NCI-H146 treated with DMSO at 0.1 percent for 48 hours (cell line): Measurements from ENCODE around the gene GRAMD2B.

Experiments
- DNase-seq: peaks from one replicate; lab custom pipeline; 2025; ENCODE audit not compliant: unreplicated experiment; lab: John Stamatoyannopoulos, UW

Gene GRAMD2B

DNA sequence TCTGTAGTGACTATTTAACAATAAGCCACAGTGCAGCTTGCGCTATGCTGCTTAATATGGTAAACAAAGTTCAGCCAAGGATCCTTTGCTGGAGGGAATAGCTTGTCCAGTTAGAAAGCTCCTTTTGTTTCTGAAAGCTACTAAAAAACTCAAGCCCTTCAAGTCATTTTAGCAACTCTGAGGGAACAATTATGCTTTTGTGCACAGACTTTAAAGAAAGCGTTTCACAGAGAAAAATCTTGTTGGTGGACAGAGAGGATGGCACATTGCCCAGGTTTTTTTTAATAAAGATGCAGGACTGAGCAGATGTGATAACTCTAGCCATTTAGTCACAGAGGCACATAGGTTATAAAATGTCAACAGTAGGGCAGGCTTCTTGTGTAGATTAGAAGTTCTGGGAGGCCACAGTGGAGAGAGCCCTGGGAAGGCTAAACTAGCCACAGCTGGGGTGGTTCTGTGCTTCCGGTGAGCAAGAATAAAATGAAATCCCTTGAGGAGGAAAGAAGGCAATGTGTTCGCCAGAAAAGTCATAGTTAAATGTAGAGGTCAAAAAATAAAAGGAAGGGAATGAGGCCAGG lies 108.4 kb downstream of the GRAMD2B start:
- no peak for DNase-seq

GRCh38 chr5:126534553-126534952 lies 111.3 kb downstream of the GRAMD2B start:
- no peak for DNase-seq

DNA sequence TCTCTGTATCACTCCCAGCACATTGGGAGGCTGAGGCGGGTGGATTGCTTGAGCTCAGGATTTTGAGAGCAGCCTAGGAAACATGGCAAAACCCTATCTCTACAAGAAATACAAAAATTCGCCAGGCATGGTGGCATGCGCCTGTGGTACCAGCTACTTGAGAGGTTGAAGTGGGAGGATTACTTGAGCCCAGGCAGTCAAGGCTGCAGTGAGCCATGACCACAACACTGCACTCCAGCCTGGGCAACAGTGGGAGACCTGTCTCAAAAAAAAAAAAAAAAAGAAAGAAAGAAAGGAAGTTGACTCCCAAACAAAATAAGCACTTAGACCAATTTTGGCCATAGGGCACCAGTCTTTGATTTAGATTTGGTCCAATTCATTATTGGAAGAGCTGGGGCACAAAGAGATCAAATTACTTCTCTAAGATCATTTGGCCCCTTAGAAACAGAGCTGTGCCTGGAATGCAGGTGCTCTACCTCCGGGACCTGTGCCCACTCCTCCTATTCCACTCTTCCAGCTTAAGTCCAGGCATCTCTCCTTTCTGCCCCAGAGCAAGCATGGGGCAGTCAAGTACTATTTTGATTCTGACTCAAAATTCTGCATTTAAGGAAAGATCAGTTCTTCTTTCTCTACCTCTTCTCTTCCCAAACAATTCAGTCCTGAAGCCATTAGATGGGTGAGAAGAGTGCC lies 112.8 kb downstream of the GRAMD2B start:
- DNase-seq: no peak

DNA sequence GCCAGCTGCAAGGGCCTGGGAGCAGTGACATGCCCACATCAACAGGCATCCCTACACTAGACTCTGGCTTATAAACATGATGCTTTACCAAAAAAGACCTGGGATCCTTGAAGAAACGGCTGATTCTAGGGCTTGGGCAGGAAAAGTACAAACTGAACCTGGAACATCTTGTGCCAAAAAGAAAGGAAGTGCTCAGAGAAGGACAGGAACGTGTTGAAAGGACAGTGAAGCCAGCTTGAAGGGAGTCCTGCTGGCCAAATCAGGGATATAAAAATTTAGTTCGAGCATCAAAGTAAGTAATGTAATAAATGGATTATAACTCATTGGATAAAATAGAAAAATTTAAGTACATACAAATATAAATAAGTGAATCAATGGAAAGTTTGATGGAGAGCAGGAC lies 113.7 kb downstream of the GRAMD2B start:
- DNase-seq: no peak

DNA sequence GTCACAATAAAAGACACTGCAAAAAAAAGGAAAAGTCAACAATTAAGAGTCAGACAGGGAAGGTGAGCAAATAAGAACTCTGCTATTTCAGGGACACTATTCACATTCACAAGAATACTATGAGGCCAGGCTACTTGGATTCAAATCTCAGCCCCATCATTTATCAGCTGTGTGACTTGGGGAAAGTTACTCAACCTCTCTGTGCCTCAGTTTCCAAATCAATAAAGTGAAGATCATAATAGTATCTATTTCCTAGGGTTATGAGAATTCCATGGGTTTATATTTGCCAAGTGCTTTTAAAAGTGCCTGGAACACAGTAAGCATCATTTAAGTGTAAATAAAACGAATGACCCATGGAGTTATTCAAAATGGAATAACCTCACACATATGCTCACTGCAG lies 115.4 kb downstream of the GRAMD2B start:
- DNase-seq: no peak

DNA sequence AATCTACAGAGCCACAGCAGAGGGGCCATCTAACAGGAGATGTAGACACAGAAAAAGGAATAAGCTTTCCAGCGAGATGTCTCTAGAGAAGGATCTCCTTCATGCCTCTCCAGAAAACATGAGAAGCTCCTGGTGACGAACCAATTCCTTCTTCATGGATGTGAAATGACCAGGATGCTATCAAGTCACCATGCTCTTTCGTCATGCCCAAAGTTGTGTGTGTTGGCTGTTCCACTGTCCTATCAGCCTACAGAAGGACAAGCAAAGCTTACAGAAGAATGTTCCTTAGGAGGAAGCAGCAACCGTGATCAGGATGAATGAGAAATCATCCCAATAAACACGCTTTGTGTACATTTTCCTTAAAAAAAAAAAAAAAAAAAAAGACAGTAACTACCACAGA lies 117.4 kb downstream of the GRAMD2B start:
- no peak for DNase-seq

DNA sequence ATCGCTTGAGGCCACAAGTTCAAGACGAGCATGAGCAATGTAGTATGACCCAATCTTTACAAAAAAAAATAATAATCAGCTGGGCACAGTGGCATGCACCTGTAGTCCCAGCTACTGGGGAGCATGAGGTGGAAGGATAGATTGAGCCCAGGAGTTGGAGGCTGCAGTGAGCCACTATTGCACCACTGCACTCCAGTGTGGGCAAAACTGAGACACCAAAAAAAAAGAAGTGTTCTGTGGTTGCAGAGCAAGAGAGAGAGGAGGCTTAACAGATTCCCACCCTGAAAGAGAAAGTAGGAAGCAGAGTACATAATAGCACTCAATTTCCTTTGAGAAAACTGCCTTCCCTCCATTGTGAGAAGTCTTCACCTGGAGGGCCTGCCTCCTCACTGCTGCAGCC lies 119.2 kb downstream of the GRAMD2B start:
- DNase-seq: no peak

DNA sequence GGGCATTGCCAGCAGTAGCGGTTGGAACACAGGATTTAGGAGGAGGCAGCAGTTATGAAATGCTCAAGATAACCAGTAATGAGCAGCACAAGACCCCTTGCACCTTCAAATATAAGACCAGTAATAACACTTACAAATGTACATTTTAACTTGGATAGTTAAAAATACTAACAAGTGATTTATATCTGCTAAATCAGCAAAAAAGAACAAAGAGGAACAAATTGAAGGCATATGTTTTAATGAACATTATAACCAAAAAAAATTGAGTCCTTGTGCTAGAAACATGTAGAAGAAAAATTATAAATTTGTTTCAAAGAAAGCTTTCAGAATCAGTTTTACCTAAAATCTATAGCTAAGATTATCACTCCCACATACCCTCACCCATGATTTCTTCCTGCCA lies 119.8 kb downstream of the GRAMD2B start:
- no peak for DNase-seq

GRCh38 chr5:126543660-126544059 lies 120.5 kb downstream of the GRAMD2B start:
- no peak for DNase-seq
